ENCODE results near the gene PSTPIP1. TPM values are rescaled to one million over a fixed set of nuclear protein-coding genes. Genes with fewer than 3 reads are reported as not detected.

The PSTPIP1 gene
- total and polyA plus RNA-seq, 4 donors: 12.4 to 39.6 (median 20.6) TPM

DNA sequence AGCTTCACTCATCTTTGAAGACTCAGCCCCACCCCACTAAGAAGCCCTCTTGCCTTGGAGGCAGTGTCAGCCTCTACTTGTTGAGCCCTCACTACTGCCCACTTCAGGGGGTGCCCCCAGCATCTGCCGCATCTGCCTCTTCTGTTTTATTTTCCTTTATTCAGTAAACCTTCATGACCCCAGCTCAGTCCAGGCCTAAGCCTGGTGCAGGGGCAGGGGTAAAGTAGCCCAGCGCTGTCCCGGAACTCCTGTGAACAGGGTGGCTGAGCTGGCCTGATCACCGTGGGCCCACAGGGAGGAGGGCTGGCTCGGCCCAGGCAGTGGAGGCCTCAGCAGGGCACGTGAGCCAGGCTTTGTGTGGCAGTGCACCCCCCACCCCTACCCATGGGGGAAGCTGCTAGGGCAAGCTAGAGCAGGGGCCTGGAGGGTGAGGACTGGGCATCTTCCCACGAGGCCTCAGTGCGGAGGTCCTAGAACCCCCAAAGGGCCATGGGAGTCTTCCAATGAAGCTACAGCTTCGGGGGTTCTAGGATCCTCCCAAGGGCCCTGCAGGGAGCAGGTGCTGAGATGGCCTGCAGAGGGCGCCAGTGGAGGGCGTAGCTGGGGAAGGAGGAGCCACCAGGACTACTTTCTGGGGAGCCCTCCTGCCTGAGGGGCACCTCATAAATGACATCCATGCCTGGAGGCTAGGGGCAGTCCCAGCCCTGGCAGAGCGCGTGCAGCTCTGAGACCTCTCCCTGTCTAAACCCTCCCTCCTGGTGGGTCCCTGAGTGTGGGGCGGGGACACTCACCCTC, 40.0 kb downstream of the PSTPIP1 start:
- H3K27ac ChIP-seq (ENCODE audit: low read depth in 1 of 2, low read length in 1 of 2): no peak overlapping the region
- H3K27me3 ChIP-seq (ENCODE audit: control insufficient read depth in 3 of 3, insufficient read depth in 3 of 3, low read length in 2 of 3): no peaks in the 10 kb centered on the region
- DNase-seq (peak in 1 of 3 donors; percentile 28), ATAC-seq (ENCODE audit: insufficient read depth, low FRiP score) (no peak)
- TF ChIP-seq, protein P1, sequence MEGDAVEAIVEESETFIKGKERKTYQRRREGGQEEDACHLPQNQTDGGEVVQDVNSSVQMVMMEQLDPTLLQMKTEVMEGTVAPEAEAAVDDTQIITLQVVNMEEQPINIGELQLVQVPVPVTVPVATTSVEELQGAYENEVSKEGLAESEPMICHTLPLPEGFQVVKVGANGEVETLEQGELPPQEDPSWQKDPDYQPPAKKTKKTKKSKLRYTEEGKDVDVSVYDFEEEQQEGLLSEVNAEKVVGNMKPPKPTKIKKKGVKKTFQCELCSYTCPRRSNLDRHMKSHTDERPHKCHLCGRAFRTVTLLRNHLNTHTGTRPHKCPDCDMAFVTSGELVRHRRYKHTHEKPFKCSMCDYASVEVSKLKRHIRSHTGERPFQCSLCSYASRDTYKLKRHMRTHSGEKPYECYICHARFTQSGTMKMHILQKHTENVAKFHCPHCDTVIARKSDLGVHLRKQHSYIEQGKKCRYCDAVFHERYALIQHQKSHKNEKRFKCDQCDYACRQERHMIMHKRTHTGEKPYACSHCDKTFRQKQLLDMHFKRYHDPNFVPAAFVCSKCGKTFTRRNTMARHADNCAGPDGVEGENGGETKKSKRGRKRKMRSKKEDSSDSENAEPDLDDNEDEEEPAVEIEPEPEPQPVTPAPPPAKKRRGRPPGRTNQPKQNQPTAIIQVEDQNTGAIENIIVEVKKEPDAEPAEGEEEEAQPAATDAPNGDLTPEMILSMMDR (IDR thresholded peaks at IDR 0.05; ENCODE audit: control extremely low read depth, extremely low read depth): no peak
- H3K36me3 ChIP-seq (ENCODE audit: control insufficient read depth in 4 of 4, insufficient read depth in 4 of 4, low read length in 4 of 4): peaks cover 0 to 25% (median 5%) of the 10 kb centered on the region in 4 donors
- peaks cover 0 to 5% (median 0%) of the 10 kb centered on the region in 5 donors for H3K4me1 ChIP-seq (ENCODE audit: control insufficient read depth in 5 of 5, insufficient read depth in 5 of 5, low read length in 5 of 5)
- no peak overlapping the region for H3K9ac ChIP-seq (ENCODE audit: insufficient read depth in 1 of 2, low read length in 2 of 2)
- no peaks in the 10 kb centered on the region for H3K9me3 ChIP-seq (ENCODE audit: control insufficient read depth in 4 of 4, insufficient read depth in 3 of 4, low read length in 3 of 4)
- WGBS, 2 donors: 72 to 82% methylated on average over 13 to 14 of the region's 14 CpGs
- no peak overlapping the region for H3K4me3 ChIP-seq

DNA sequence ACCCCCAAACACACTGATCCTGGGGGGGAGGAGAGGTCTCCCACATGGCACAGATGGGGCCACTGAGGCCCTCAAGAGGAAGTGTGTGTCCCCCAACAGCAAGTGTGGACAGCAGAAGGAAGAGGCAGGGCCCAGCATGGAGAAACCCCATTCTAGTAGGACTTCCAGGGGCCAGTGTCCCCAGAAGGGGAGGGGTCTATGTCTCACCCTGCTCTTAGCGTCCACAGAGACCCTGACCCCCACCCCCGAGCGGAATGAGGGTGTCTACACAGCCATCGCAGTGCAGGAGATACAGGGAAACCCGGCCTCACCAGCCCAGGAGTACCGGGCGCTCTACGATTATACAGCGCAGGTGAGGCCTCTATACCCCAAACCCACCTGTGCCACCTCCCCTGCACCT, 40.7 kb downstream of the PSTPIP1 start:
- TF ChIP-seq, protein P1 (IDR thresholded peaks at IDR 0.05; ENCODE audit: control extremely low read depth, extremely low read depth): no peak
- 96 to 97% methylated on average over 9 of the region's 9 CpGs for WGBS, 2 donors
- Histone ChIP-seq H3K4me1 (ENCODE audit: control insufficient read depth in 5 of 5, insufficient read depth in 5 of 5, low read length in 5 of 5) (peaks cover 0 to 5% (median 0%) of the 10 kb centered on the region in 5 donors), H3K27ac (ENCODE audit: low read depth in 1 of 2, low read length in 1 of 2) (no peak overlapping the region), H3K4me3 (no peak overlapping the region), H3K36me3 (ENCODE audit: control insufficient read depth in 4 of 4, insufficient read depth in 4 of 4, low read length in 4 of 4) (peaks cover 0 to 25% (median 5%) of the 10 kb centered on the region in 4 donors), H3K27me3 (ENCODE audit: control insufficient read depth in 3 of 3, insufficient read depth in 3 of 3, low read length in 2 of 3) (no peaks in the 10 kb centered on the region), H3K9ac (ENCODE audit: insufficient read depth in 1 of 2, low read length in 2 of 2) (no peak overlapping the region), H3K9me3 (ENCODE audit: control insufficient read depth in 4 of 4, insufficient read depth in 3 of 4, low read length in 3 of 4) (no peaks in the 10 kb centered on the region)
- DNase-seq: no peak
- no peak for ATAC-seq (ENCODE audit: insufficient read depth, low FRiP score)

DNA sequence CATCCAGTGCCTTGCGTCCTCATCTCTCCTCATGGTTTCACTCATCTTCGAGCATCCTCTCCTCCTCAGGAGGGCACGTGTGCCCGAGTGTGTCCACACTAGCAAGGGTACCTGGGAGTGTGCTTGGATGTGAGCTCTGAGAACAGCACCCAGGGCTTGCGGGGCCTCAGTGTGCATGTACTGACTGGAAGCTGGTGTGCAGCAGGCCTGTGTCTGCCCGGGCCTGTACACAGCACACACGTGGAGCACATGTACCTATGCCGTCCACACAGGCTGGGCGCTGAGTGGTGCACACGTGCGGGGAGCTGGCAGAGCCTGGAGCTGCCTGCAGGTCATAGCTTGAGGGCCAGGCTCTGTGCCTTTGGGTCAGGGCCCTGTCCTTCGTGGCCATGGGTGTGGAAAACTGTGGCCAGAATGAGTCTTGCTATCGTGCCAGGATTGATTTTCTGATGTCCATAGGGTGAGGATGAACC, 41.1 kb downstream of the PSTPIP1 start:
- DNase-seq: no peak
- Histone ChIP-seq H3K9ac (ENCODE audit: insufficient read depth in 1 of 2, low read length in 2 of 2) (no peak overlapping the region), H3K27ac (ENCODE audit: low read depth in 1 of 2, low read length in 1 of 2) (peak overlapping the region in 1 of 2 donors; percentile 38), H3K27me3 (ENCODE audit: control insufficient read depth in 3 of 3, insufficient read depth in 3 of 3, low read length in 2 of 3) (no peaks in the 10 kb centered on the region), H3K36me3 (ENCODE audit: control insufficient read depth in 4 of 4, insufficient read depth in 4 of 4, low read length in 4 of 4) (peaks cover 0 to 27% (median 5%) of the 10 kb centered on the region in 4 donors), H3K4me3 (no peak overlapping the region), H3K9me3 (ENCODE audit: control insufficient read depth in 4 of 4, insufficient read depth in 3 of 4, low read length in 3 of 4) (no peaks in the 10 kb centered on the region), H3K4me1 (ENCODE audit: control insufficient read depth in 5 of 5, insufficient read depth in 5 of 5, low read length in 5 of 5) (peaks cover 0 to 5% (median 0%) of the 10 kb centered on the region in 5 donors)
- no peak for ATAC-seq (ENCODE audit: insufficient read depth, low FRiP score)
- TF ChIP-seq, protein P1 (IDR thresholded peaks at IDR 0.05; ENCODE audit: control extremely low read depth, extremely low read depth): no peak
- 87 to 93% methylated on average over 13 of the region's 13 CpGs for WGBS, 2 donors
